Activated naive CD4-positive, alpha-beta T cell treated with anti-CD3 and anti-CD28 coated beads, Interleukin-2, amount 10 ng/mL, durations not matched to agents 7 days and 5 days (primary cell): ENCODE measurements around the gene POLG.

Source experiments
- CTCF ChIA-PET: fragments of 350-600 bp; sonication (Branson Sonifier 250); formaldehyde crosslinking; loops from one replicate; lab custom pipeline; 2021; ENCODE audit warnings: antibody characterized with exemption; lab: Charles Lee
- DNase-seq: peaks from one replicate; pipeline ENCODE4 v3.0.0-alpha.2; 2020
- H3K27ac Mint-ChIP-seq: one replicate; pipeline ENCODE4 v1.8.0; 2021; ENCODE audit warnings: mild to moderate bottlenecking, moderate library complexity, mixed read lengths
- H3K27me3 Mint-ChIP-seq: one replicate; pipeline ENCODE4 v1.8.0; 2021; ENCODE audit warnings: mild to moderate bottlenecking, mixed read lengths
- H3K36me3 Mint-ChIP-seq: one replicate; pipeline ENCODE4 v1.8.0; 2021; ENCODE audit warnings: mixed read lengths
- H3K4me1 Mint-ChIP-seq: one replicate; pipeline ENCODE4 v1.8.0; 2021; ENCODE audit warnings: mixed read lengths
- H3K4me3 Mint-ChIP-seq: one replicate; pipeline ENCODE4 v1.8.0; 2021; ENCODE audit warnings: mild to moderate bottlenecking, moderate library complexity, mixed read lengths
- H3K9me3 Mint-ChIP-seq: one replicate; pipeline ENCODE4 v1.8.0; 2021; ENCODE audit warnings: mixed read lengths

POLG gene

GRCh38 chr15:89334510-89335297 lies at the start of gene POLG:
TSS of gene POLG (minus strand) at chr15:89334824. CDS start at chr15:89333754, 1,070 bp downstream.
- H3K4me1 Mint-ChIP-seq, result peaks cover 63% of the 10 kb centered on the region
- CTCF ChIA-PET, result interaction anchor here (0.6 to 2.3 kb wide), 3 partner anchors 80 to 134 kb away, joined by 3 to 6 read pairs (median 3); no protein-coding TSS in a partner anchor
- peak; percentile 99 for DNase-seq
- peaks cover 38% of the 10 kb centered on the region for H3K36me3 Mint-ChIP-seq
- H3K27me3 Mint-ChIP-seq, result peaks cover 31% of the 10 kb centered on the region
- peak within 1 kb of the TSS; percentile 82 for H3K4me3 Mint-ChIP-seq
- no peaks in the 10 kb centered on the region for H3K9me3 Mint-ChIP-seq
- peak within 1 kb of the TSS; percentile 95 for H3K27ac Mint-ChIP-seq

GRCh38 chr15:89384176-89384604 lies 49.6 kb upstream of the POLG start:
- CTCF ChIA-PET, result interaction anchor here (3.5 kb wide), 1 partner anchor 26 kb away, joined by 17 read pairs; no protein-coding TSS in a partner anchor

GRCh38 chr15:89383365-89384175 lies 48.9 kb upstream of the POLG start:
- peaks cover 67% of the 10 kb centered on the region for H3K27me3 Mint-ChIP-seq
- no peaks in the 10 kb centered on the region for H3K9me3 Mint-ChIP-seq
- CTCF ChIA-PET, result interaction anchor here (1.7 to 3.5 kb wide), 2 partner anchors 23 to 25 kb away, joined by 7 to 17 read pairs; no protein-coding TSS in a partner anchor
- no peak overlapping the region for H3K27ac Mint-ChIP-seq
- no peaks in the 10 kb centered on the region for H3K36me3 Mint-ChIP-seq
- DNase-seq, result no peak
- H3K4me1 Mint-ChIP-seq, result no peaks in the 10 kb centered on the region
- H3K4me3 Mint-ChIP-seq, result no peak overlapping the region

More at GRCh38 chr15:89384176-89384604, 49.6 kb upstream of the POLG start:
- Mint-ChIP-seq H3K4me1 (no peaks in the 10 kb centered on the region), H3K9me3 (no peaks in the 10 kb centered on the region), H3K27ac (no peak overlapping the region), H3K4me3 (no peak overlapping the region), H3K36me3 (no peaks in the 10 kb centered on the region), H3K27me3 (peaks cover 67% of the 10 kb centered on the region)
- no peak for DNase-seq

GRCh38 chr15:89381888-89382686 lies 47.5 kb upstream of the POLG start:
- H3K4me3 Mint-ChIP-seq, result no peak overlapping the region
- H3K36me3 Mint-ChIP-seq, result no peaks in the 10 kb centered on the region
- H3K27ac Mint-ChIP-seq, result no peak overlapping the region
- H3K9me3 Mint-ChIP-seq, result no peaks in the 10 kb centered on the region
- DNase-seq, result no peak
- H3K27me3 Mint-ChIP-seq, result peaks cover 76% of the 10 kb centered on the region
- CTCF ChIA-PET, result interaction anchor here (1.2 to 3.5 kb wide), 3 partner anchors 20 to 24 kb away, joined by 3 to 17 read pairs (median 7); no protein-coding TSS in a partner anchor
- peaks cover 4% of the 10 kb centered on the region for H3K4me1 Mint-ChIP-seq

GRCh38 chr15:89381331-89381730 lies 46.7 kb upstream of the POLG start:
- CTCF ChIA-PET, result interaction anchor here (3.5 kb wide), 1 partner anchor 23 kb away, joined by 17 read pairs; no protein-coding TSS in a partner anchor
- Mint-ChIP-seq H3K4me1 (peaks cover 4% of the 10 kb centered on the region), H3K36me3 (no peaks in the 10 kb centered on the region), H3K27me3 (peaks cover 84% of the 10 kb centered on the region), H3K9me3 (no peaks in the 10 kb centered on the region), H3K27ac (no peak overlapping the region), H3K4me3 (no peak overlapping the region)
- no peak for DNase-seq

GRCh38 chr15:89379818-89380217 lies 45.2 kb upstream of the POLG start:
- H3K36me3 Mint-ChIP-seq, result no peaks in the 10 kb centered on the region
- H3K4me1 Mint-ChIP-seq, result peaks cover 4% of the 10 kb centered on the region
- H3K27ac Mint-ChIP-seq, result no peak overlapping the region
- H3K4me3 Mint-ChIP-seq, result peak overlapping the region; percentile 18
- H3K9me3 Mint-ChIP-seq, result no peaks in the 10 kb centered on the region
- CTCF ChIA-PET, result interaction anchor here (1.1 to 5.9 kb wide), 4 partner anchors 21 to 40 kb away, joined by 3 to 47 read pairs (median 3); no protein-coding TSS in a partner anchor
- no peak for DNase-seq
- peaks cover 94% of the 10 kb centered on the region for H3K27me3 Mint-ChIP-seq

GRCh38 chr15:89379251-89379695 lies 44.6 kb upstream of the POLG start:
- CTCF ChIA-PET, result interaction anchor here (1.1 to 5.9 kb wide), 3 partner anchors 20 to 28 kb away, joined by 3 to 47 read pairs (median 3); no protein-coding TSS in a partner anchor
- Mint-ChIP-seq H3K27ac (no peak overlapping the region), H3K27me3 (peaks cover 94% of the 10 kb centered on the region), H3K9me3 (no peaks in the 10 kb centered on the region), H3K36me3 (no peaks in the 10 kb centered on the region), H3K4me3 (peak overlapping the region; percentile 18), H3K4me1 (peaks cover 4% of the 10 kb centered on the region)
- DNase-seq, result no peak

GRCh38 chr15:89378296-89379151 lies 43.9 kb upstream of the POLG start:
- Mint-ChIP-seq H3K4me3 (peak overlapping the region; percentile 57), H3K36me3 (no peaks in the 10 kb centered on the region), H3K27ac (no peak overlapping the region), H3K9me3 (no peaks in the 10 kb centered on the region), H3K27me3 (peaks cover 94% of the 10 kb centered on the region), H3K4me1 (peaks cover 4% of the 10 kb centered on the region)
- DNase-seq, result no peak
- CTCF ChIA-PET, result interaction anchor here (1.4 to 5.9 kb wide), 5 partner anchors 20 to 30 kb away, joined by 3 to 47 read pairs (median 4); no protein-coding TSS in a partner anchor

GRCh38 chr15:89377842-89378295 lies 43.2 kb upstream of the POLG start:
- H3K36me3 Mint-ChIP-seq, result no peaks in the 10 kb centered on the region
- peak overlapping the region; percentile 57 for H3K4me3 Mint-ChIP-seq

GRCh38 chr15:89377024-89377841 lies 42.6 kb upstream of the POLG start:
- CTCF ChIA-PET, result interaction anchor here (1.1 to 5.9 kb wide), 5 partner anchors 9 to 32 kb away, joined by 3 to 47 read pairs (median 4); no protein-coding TSS in a partner anchor
- Mint-ChIP-seq H3K27ac (peak overlapping the region; percentile 58), H3K4me3 (no peak overlapping the region), H3K27me3 (peaks cover 99% of the 10 kb centered on the region), H3K36me3 (no peaks in the 10 kb centered on the region), H3K4me1 (peaks cover 4% of the 10 kb centered on the region), H3K9me3 (no peaks in the 10 kb centered on the region)
- no peak for DNase-seq

More at GRCh38 chr15:89377842-89378295, 43.2 kb upstream of the POLG start:
- Mint-ChIP-seq H3K27ac (peak overlapping the region; percentile 58), H3K9me3 (no peaks in the 10 kb centered on the region), H3K4me1 (peaks cover 4% of the 10 kb centered on the region), H3K27me3 (peaks cover 94% of the 10 kb centered on the region)
- CTCF ChIA-PET, result interaction anchor here (1.1 to 5.9 kb wide), 5 partner anchors 10 to 31 kb away, joined by 3 to 47 read pairs (median 4); no protein-coding TSS in a partner anchor
- no peak for DNase-seq

- Mint-ChIP-seq H3K36me3 (no peaks in the 10 kb centered on the region), H3K9me3 (no peaks in the 10 kb centered on the region), H3K4me1 (peaks cover 4% of the 10 kb centered on the region), H3K27ac (no peak overlapping the region), H3K4me3 (no peak overlapping the region), H3K27me3 (peaks cover 99% of the 10 kb centered on the region)
- CTCF ChIA-PET, result interaction anchor here (1.1 to 5.9 kb wide), 3 partner anchors 8 to 33 kb away, joined by 4 to 47 read pairs (median 6); no protein-coding TSS in a partner anchor
- no peak for DNase-seq
These were observed 41.8 kb upstream of the POLG start for GRCh38 chr15:89376388-89376787.
